GM19240 (cell line): ENCODE results near the gene FBXL2.
"Not testable (repeated sequence)": the region's sequence is repeated elsewhere in the genome, so short reads cannot be mapped to it uniquely, and the experiment has no call there.

Experiments used
- DNase-seq: peaks from one replicate; pipeline ENCODE4 v3.0.0; 2011; ENCODE audit warnings: low spot score; ENCODE audit not compliant: insufficient read length

FBXL2 gene

GRCh38 chr3:33314993-33315392 is 37.8 kb downstream of the FBXL2 start:
- DNase-seq = no peak

GRCh38 chr3:33315826-33316225 is 38.6 kb downstream of the FBXL2 start:
- no peak for DNase-seq

GRCh38 chr3:33317963-33318709 is 40.9 kb downstream of the FBXL2 start:
- no peak for DNase-seq

GRCh38 chr3:33318710-33319380 is 41.6 kb downstream of the FBXL2 start:
- DNase-seq = no peak

GRCh38 chr3:33322412-33322811 is 45.2 kb downstream of the FBXL2 start:
- no peak for DNase-seq

- no peak for DNase-seq
Measured at GRCh38 chr3:33331414-33331813, 54.2 kb downstream of the FBXL2 start.

- DNase-seq = no peak
Measured at GRCh38 chr3:33334364-33334763, 57.1 kb downstream of the FBXL2 start.

- not testable (repeated sequence) for DNase-seq
Measured at GRCh38 chr3:33338936-33339465, 61.8 kb downstream of the FBXL2 start.

- DNase-seq = no peak
Measured at GRCh38 chr3:33339758-33340157, 62.5 kb downstream of the FBXL2 start.

- DNase-seq = no peak
Measured at GRCh38 chr3:33355611-33356010, 78.4 kb downstream of the FBXL2 start.

GRCh38 chr3:33358172-33358781 is 81.0 kb downstream of the FBXL2 start:
- no peak for DNase-seq

GRCh38 chr3:33360136-33360825 is 83.0 kb downstream of the FBXL2 start:
- no peak for DNase-seq

GRCh38 chr3:33363113-33363800 is 86.0 kb downstream of the FBXL2 start:
- DNase-seq = no peak

- DNase-seq = no peak
Measured at GRCh38 chr3:33364060-33364459, 86.8 kb downstream of the FBXL2 start.

GRCh38 chr3:33364531-33365128 is 87.4 kb downstream of the FBXL2 start:
- DNase-seq = no peak

GRCh38 chr3:33372218-33373081 is 95.2 kb downstream of the FBXL2 start:
- peak; percentile 17 for DNase-seq

GRCh38 chr3:33373082-33373437 is 95.8 kb downstream of the FBXL2 start:
- DNase-seq = no peak

- DNase-seq = no peak
Measured at GRCh38 chr3:33377489-33377888, 100.2 kb downstream of the FBXL2 start.

GRCh38 chr3:33377931-33378330 is 100.7 kb downstream of the FBXL2 start:
- DNase-seq = no peak

- no peak for DNase-seq
Measured at GRCh38 chr3:33380653-33381052, 103.4 kb downstream of the FBXL2 start.
